Activated naive CD8-positive, alpha-beta T cell (primary cell): ENCODE measurements around the gene ZNF469.
A peak's percentile ranks its signal among the peaks of the same experiment; 100 is the strongest.

Experiments used
- H3K27ac Mint-ChIP-seq: one replicate; pipeline ENCODE4 v1.8.0; 2021; ENCODE audit warnings: mixed read lengths
- H3K27me3 Mint-ChIP-seq: one replicate; pipeline ENCODE4 v1.8.0; 2021; ENCODE audit warnings: mixed read lengths
- H3K36me3 Mint-ChIP-seq: one replicate; pipeline ENCODE4 v1.8.0; 2021; ENCODE audit warnings: mixed read lengths
- H3K4me1 Mint-ChIP-seq: one replicate; pipeline ENCODE4 v1.8.0; 2021; ENCODE audit warnings: low read depth, mixed read lengths
- H3K4me3 Mint-ChIP-seq: one replicate; pipeline ENCODE4 v1.8.0; 2021; ENCODE audit warnings: mild to moderate bottlenecking, mixed read lengths
- H3K9me3 Mint-ChIP-seq: one replicate; pipeline ENCODE4 v1.8.0; 2021; ENCODE audit warnings: low read depth, mixed read lengths

Gene ZNF469, protein sequence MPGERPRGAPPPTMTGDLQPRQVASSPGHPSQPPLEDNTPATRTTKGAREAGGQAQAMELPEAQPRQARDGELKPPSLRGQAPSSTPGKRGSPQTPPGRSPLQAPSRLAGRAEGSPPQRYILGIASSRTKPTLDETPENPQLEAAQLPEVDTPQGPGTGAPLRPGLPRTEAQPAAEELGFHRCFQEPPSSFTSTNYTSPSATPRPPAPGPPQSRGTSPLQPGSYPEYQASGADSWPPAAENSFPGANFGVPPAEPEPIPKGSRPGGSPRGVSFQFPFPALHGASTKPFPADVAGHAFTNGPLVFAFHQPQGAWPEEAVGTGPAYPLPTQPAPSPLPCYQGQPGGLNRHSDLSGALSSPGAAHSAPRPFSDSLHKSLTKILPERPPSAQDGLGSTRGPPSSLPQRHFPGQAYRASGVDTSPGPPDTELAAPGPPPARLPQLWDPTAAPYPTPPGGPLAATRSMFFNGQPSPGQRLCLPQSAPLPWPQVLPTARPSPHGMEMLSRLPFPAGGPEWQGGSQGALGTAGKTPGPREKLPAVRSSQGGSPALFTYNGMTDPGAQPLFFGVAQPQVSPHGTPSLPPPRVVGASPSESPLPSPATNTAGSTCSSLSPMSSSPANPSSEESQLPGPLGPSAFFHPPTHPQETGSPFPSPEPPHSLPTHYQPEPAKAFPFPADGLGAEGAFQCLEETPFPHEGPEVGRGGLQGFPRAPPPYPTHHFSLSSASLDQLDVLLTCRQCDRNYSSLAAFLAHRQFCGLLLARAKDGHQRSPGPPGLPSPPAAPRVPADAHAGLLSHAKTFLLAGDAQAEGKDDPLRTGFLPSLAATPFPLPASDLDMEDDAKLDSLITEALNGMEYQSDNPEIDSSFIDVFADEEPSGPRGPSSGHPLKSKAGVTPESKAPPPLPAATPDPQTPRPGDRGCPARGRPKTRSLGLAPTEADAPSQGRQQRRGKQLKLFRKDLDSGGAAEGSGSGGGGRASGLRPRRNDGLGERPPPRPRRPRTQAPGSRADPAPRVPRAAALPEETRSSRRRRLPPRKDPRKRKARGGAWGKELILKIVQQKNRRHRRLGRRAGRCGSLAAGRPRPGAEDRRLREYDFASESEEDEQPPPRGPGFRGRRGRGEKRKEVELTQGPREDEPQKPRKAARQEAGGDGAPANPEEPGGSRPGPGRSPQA (N-terminal part only)

GRCh38 chr16:88382491-88383400 lies at the start of gene ZNF469:
Gene ZNF469, plus strand, starts transcription at chr16:88382959. Its CDS starts 44,512 bp downstream, at chr16:88427471.
- no peaks in the 10 kb centered on the region for H3K9me3 Mint-ChIP-seq
- peaks cover 6% of the 10 kb centered on the region for H3K4me1 Mint-ChIP-seq
- H3K4me3 Mint-ChIP-seq: peak within 1 kb of the TSS; percentile 49
- H3K27me3 Mint-ChIP-seq: peaks cover 18% of the 10 kb centered on the region
- no peaks in the 10 kb centered on the region for H3K36me3 Mint-ChIP-seq
- H3K27ac Mint-ChIP-seq: no peak within 1 kb of the TSS

GRCh38 chr16:88333848-88334777 lies 48.6 kb upstream of the ZNF469 start:
- Mint-ChIP-seq H3K4me1 (peaks cover 6% of the 10 kb centered on the region), H3K9me3 (no peaks in the 10 kb centered on the region), H3K27ac (no peak overlapping the region), H3K4me3 (peak overlapping the region; percentile 0), H3K36me3 (no peaks in the 10 kb centered on the region), H3K27me3 (peaks cover 5% of the 10 kb centered on the region)

DNA sequence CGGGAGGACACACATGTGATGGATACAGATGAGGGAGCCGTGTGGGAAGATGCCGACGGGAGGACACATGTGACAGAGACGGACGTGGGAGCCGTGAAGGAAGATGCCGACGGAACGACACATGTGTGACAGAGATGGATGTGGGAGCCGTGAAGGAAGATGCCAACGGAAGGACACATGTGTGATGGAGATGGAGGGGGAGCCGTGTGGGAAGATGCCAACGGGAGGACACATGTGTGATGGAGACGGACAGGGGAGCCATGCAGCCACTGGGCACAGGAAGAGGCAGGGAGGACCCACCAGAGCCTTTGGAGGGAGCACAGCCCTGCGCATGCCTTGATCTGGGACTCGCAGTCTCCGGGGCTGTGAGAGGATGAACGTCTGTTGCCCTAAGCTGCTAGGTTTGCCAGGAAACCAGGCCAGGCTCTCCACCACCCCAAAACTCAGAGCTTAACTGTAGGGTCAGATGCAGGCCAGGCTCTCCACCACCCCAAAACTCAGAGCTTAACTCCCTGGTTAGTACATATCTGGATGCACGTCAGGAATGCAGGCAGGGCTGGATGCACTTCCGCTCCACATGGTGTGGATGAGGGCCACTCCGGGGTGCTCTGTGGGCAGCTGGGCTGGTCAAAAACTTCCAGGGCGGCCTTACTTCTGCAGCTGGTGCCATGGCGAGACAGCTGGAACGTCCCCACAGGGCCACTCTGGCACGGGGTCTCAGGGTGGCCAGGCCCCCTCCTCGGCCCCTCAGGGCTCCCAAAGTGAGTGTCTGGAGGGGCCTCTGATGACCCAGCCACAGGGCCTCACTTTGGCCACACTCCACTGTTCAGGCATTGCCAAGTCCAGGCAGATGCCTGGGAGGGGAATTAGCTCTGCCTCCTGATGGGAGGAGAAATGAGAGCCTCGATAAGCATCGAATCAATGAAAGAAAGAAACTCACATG lies 47.7 kb upstream of the ZNF469 start:
- no peaks in the 10 kb centered on the region for H3K36me3 Mint-ChIP-seq
- no peaks in the 10 kb centered on the region for H3K9me3 Mint-ChIP-seq
- no peak overlapping the region for H3K27ac Mint-ChIP-seq
- H3K4me1 Mint-ChIP-seq: peaks cover 6% of the 10 kb centered on the region
- H3K4me3 Mint-ChIP-seq: no peak overlapping the region
- peaks cover 5% of the 10 kb centered on the region for H3K27me3 Mint-ChIP-seq

- H3K27me3 Mint-ChIP-seq: peaks cover 5% of the 10 kb centered on the region
- H3K36me3 Mint-ChIP-seq: no peaks in the 10 kb centered on the region
- H3K4me1 Mint-ChIP-seq: peaks cover 6% of the 10 kb centered on the region
- no peak overlapping the region for H3K4me3 Mint-ChIP-seq
- no peak overlapping the region for H3K27ac Mint-ChIP-seq
- H3K9me3 Mint-ChIP-seq: no peaks in the 10 kb centered on the region
Observed at GRCh38 chr16:88337021-88337420, 45.7 kb upstream of the ZNF469 start.

DNA sequence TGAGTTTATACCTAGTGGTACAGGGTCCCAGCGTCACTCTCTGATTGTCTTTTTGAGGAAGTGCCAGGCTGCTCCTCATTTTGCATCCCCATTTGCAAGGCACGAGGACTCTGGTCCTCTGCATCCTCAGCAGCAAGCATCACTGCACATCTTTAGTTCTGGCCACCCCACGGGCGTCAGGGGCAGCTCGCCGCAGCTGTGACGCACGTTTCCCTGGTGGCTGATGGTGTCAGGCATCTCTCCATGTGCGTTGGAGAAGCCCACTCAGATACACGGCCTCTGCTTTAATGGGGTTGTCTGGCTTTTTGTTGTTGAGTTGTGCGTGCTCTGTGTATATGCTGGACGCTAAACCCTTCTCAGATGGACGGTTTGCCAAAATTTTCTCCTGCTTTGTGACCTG lies 45.2 kb upstream of the ZNF469 start:
- Mint-ChIP-seq H3K4me3 (no peak overlapping the region), H3K27ac (no peak overlapping the region), H3K4me1 (peaks cover 6% of the 10 kb centered on the region), H3K36me3 (no peaks in the 10 kb centered on the region), H3K27me3 (peaks cover 5% of the 10 kb centered on the region), H3K9me3 (no peaks in the 10 kb centered on the region)

- peaks cover 5% of the 10 kb centered on the region for H3K27me3 Mint-ChIP-seq
- no peaks in the 10 kb centered on the region for H3K9me3 Mint-ChIP-seq
- H3K4me3 Mint-ChIP-seq: no peak overlapping the region
- no peak overlapping the region for H3K27ac Mint-ChIP-seq
- no peaks in the 10 kb centered on the region for H3K36me3 Mint-ChIP-seq
- peaks cover 6% of the 10 kb centered on the region for H3K4me1 Mint-ChIP-seq
Observed at GRCh38 chr16:88338111-88338510, 44.6 kb upstream of the ZNF469 start.

GRCh38 chr16:88338896-88339295 lies 43.9 kb upstream of the ZNF469 start:
- Mint-ChIP-seq H3K27ac (no peak overlapping the region), H3K36me3 (no peaks in the 10 kb centered on the region), H3K9me3 (no peaks in the 10 kb centered on the region), H3K27me3 (peaks cover 3% of the 10 kb centered on the region), H3K4me3 (no peak overlapping the region), H3K4me1 (peaks cover 1% of the 10 kb centered on the region)

DNA sequence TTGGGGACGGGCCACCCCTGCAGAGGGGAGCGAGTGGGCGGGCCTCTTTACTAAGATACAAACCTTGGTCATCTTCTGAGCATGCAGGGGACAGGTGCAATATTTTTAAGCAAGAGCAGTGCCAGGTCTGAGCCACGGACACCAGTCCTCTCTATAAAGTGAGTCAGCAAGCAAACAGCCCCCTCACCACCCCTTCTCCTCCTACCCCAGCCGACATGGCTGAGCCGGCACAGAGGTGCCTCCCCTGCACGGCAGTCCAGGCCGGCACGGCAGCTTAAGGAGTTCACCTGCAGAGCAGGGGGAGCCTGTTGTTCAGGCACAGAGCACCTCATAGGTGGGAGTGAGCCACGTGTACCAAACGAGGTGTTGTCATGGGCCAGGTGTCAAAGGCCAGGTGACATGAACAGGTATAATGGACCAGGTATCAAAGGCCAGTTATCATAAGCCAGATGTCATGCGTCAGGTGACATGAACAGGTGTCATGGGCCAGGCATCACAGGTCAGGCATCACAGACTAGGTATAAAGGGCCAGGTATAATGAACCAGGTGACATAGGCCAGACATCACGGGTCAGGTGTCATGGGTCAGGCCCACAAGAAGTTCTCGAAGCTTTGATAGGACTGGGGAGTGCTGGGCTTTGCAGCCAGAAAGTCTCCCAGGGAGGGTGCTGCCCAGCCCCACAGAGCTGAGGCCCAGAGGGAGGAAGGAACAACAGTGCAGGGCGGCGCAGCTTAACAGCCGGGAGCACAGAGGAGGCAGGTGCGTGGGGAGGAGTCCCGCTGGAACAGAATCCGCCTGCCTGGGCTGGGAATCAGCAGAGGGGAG lies 42.6 kb upstream of the ZNF469 start:
- Mint-ChIP-seq H3K4me3 (no peak overlapping the region), H3K4me1 (no peaks in the 10 kb centered on the region), H3K36me3 (no peaks in the 10 kb centered on the region), H3K27ac (no peak overlapping the region), H3K9me3 (no peaks in the 10 kb centered on the region), H3K27me3 (peaks cover 2% of the 10 kb centered on the region)

GRCh38 chr16:88340755-88341150 lies 42.0 kb upstream of the ZNF469 start:
- H3K27me3 Mint-ChIP-seq: peaks cover 2% of the 10 kb centered on the region
- H3K9me3 Mint-ChIP-seq: no peaks in the 10 kb centered on the region
- no peaks in the 10 kb centered on the region for H3K36me3 Mint-ChIP-seq
- H3K27ac Mint-ChIP-seq: no peak overlapping the region
- no peaks in the 10 kb centered on the region for H3K4me1 Mint-ChIP-seq
- H3K4me3 Mint-ChIP-seq: no peak overlapping the region

DNA sequence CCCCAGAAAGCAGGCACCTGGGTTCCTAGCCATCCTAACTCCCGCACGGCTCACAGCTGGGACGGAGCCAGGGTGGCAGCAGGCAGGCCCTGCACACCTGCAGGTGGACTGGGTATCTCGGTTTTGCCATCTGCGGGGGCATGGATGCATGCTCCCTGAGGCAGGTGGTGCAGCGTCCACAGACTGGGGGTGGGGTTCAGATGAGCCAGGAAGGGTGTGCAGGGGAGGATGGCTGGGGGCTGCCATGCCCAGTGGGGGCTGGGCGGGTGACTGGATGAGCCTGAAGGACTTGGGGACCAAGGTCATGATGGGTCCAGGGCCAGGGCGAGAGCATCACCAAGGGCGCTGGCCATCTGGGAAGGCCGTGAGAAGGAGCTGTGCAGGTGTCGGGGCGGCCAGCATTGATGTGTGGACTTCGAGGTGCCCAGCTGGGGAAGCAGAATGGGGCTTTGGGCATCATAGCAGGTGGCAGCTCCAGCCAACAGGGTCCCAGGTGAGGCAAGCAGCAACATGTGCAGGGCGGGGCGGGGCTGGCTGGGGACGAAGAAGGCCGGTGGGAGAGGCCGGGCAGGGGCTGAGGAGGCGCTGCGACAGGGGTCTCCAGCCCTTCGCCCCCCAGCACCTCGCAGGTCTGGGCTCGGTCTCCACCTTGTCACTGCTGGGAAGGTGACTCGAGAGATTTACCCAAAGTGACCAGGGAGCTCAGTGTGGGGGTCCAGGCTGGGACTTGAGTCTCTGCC lies 41.0 kb upstream of the ZNF469 start:
- no peaks in the 10 kb centered on the region for H3K36me3 Mint-ChIP-seq
- peaks cover 2% of the 10 kb centered on the region for H3K27me3 Mint-ChIP-seq
- no peaks in the 10 kb centered on the region for H3K9me3 Mint-ChIP-seq
- H3K4me1 Mint-ChIP-seq: no peaks in the 10 kb centered on the region
- no peak overlapping the region for H3K4me3 Mint-ChIP-seq
- no peak overlapping the region for H3K27ac Mint-ChIP-seq

- Mint-ChIP-seq H3K27ac (no peak overlapping the region), H3K27me3 (peaks cover 2% of the 10 kb centered on the region), H3K36me3 (no peaks in the 10 kb centered on the region), H3K4me1 (no peaks in the 10 kb centered on the region), H3K4me3 (no peak overlapping the region), H3K9me3 (no peaks in the 10 kb centered on the region)
Observed at GRCh38 chr16:88342491-88342890, 40.3 kb upstream of the ZNF469 start.
